GM21717 (cell line): ENCODE measurements around the gene FOXI2.

Source experiments
- ATAC-seq: cut with Tn5 transposase; IDR thresholded peaks from one replicate; pipeline ENCODE4 v1.9.1; 2021; ENCODE audit warnings: mild to moderate bottlenecking, moderate library complexity; ENCODE audit not compliant: unreplicated experiment

FOXI2 gene

DNA sequence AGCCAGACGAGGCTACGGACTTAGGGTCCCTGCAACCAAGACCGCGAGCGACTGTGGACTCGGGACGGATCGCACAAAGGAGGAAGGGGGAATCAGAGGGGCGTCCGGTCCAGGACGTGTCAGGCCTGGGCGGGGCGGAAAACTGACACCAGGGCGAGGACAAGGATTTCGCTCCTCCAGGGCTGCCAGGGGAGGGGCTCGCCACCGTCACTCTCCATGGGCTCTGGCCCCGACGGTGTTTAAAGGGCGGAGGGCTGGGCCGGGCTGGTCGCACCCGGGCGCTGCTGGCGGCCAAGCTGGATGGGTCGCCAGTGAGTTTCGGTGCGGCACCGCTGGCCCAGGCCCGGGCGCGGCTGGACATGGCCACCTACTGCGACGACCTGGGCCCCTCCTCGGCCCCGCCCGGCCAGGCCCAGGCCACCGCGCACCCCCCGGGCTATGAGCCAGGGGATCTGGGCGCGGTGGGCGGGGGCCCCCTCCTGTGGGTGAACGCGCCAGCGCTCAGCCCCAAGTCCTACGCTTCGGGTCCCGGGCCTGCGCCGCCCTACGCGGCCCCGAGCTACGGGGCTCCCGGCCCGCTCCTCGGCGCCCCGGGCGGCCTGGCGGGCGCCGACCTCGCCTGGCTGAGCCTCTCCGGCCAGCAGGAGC is at the start of gene FOXI2:
Gene FOXI2, plus strand, starts transcription at position 271 of the 648 bp plus-strand sequence. Its CDS starts 89 bp downstream, at position 360.
- ATAC-seq, result no peak

DNA sequence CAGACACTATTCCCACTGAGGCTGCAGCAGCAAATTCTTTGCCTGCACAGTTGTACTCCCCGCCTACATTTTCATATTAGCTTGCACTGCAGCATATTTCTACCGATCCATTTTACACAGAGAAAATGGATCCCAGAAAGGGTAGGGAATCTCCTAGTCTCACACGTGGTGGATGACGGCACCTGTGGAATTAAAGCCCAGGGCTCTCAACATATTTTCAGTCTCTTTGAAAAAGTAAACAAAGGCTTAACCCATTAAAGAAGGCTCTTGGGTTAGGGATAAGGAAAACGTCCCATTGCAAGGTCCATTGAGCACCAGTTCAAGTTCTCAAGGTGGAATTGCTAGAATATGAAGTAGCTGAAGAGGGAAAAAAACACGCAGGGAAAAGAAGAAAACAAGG is 49.4 kb upstream of the FOXI2 start:
- ATAC-seq, result no peak

DNA sequence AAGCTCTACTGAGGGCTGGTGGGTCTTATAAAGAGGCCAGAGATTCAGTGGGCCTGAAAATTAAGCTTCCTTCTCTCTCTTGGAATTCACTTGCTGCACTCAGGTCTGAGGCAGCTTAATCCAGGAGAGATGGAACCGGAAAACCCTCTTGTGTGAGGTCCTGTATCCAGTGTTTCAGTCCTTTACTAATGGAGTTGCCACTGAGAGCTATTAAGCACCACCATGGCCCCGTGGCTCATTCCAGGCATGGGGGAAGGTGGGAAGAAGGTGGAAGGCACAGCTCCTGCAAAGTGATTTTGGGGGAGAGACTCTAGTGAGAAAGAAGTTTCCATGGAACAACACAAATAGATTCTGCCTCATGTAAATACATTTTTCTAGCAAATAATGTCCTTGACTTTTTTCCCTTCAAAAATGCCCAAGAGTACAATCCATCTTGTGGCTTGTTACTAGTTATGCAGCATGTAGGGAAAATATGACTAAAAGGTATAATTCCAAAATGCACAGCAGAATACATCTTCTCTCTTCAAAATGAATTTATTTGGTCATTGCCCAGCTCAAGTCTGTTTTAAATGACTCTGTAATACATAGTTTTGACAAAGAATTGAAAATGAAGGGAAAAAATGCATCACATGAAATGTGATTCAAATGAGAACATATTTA is 46.7 kb upstream of the FOXI2 start:
- no peak for ATAC-seq

DNA sequence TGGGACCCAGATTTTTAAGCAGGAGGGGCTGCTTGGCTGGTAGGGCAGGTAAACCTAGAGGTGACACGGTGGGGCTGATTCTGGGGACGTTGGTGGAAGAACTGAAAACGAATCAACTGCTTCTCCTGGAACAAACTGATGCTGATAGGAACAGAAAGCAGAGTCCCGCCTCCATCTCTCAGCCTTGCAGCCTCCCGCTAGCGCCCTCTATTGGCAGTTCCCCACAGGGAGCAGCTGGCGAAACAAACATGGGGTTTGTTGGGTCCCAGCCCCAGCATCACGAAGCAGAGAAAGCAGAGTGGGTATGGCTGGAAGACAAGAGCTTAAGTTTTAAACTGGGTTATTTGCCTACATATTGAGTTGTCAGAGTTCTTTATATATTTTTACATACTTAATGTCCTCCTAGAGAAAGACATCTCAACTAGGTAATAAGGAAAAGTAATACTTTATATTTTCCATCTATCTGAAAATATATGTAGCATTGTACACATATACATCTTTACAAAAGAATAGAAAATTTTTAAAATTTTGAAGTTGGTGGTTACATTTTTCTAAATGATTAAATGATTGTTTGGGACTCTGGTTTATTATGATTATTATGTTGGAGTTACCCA is 42.3 kb upstream of the FOXI2 start:
- ATAC-seq, result peak; percentile 74

DNA sequence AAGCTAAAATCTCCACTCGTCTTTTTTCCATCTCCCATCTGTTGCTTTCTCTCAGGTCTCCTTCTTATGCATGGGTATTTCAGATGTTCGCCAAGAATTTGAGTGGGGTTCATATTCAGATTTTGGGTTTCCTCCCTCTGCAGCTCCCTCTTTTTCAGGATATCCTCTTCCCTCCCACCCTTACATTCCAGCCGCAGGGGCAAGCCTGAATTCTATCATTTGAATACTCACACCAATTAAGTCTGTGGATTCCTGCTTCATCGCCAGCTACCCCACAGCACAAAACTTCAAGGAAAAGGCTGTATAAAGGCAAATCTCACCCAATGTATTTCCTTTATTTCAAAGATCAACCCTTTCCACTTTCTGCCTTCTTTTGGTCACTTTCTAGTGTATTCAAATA is 41.6 kb upstream of the FOXI2 start:
- no peak for ATAC-seq

DNA sequence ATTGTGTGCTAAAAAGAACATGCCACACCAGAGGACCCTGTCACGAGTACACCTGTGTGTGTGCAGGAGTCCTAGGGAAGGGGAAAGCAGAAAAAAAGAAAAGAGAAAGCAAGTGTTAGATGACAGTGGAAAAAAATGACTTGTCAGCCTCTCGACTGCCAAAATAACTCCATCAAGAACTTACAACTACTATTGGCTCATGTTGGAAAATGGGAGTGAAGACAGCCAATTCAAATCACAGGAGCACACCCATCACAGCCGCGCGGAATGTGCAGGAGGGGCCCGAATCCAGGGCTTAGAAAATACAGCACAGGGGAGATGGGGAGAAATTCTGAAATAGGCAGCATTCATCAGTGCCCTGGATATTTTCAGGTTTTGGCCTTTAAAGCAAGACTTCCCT is 38.1 kb upstream of the FOXI2 start:
- no peak for ATAC-seq

DNA sequence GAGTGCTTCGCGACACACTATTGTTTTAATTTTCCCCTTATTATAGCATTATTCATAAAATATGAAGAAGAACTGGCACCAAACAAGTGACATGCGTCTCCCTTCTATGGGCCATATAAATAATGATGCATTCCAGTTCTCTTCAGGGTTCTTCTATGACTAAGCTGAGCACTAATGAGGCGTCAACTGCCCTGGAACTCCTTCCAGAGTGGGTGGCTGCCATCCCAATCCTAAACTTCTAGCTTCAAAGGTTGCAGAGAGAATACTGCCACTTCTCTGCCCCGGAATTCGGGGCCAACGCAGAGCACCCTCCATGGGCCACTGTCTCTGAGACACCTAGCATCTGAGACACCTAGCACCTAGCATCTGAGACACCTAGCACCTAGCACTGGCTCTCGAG is 37.7 kb upstream of the FOXI2 start:
- no peak for ATAC-seq

DNA sequence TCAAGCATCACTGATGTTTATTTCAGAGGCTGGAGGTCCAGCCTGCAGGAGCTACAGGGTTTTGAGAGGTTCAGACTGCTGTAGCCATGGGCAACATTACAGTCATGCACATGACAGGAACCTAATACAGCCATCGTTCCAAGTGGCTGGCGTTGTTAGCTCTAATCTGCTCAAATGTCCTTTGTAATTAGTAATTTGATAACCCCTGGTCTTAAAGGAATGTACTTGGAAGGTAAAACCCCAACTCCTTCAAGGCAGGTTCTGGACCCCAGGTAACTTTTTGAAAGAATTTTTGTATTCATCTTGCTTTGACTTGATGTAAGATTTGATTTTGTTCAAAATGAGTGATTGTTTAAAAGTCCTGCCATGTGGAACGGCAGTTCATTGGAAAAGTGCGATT is 34.7 kb upstream of the FOXI2 start:
- ATAC-seq, result no peak

DNA sequence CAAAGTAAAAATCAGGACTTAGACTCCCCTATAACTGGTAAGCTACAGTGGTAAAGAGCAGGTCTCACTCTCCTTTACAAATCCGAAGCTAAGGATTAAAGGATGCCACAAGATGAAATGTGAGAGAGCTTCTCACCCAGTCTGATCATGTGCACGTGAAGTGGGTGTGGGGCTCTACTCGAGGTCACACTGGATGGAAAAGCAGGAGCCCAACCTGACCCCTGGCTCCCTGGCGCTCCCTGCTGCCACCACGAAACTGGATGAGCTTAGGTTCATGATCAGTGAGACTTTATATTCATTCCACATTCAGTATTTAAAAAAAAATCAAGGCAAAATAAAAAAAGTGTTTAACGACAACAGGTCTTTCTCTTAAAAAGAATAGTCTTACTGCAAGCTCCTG is 21.7 kb upstream of the FOXI2 start:
- no peak for ATAC-seq

DNA sequence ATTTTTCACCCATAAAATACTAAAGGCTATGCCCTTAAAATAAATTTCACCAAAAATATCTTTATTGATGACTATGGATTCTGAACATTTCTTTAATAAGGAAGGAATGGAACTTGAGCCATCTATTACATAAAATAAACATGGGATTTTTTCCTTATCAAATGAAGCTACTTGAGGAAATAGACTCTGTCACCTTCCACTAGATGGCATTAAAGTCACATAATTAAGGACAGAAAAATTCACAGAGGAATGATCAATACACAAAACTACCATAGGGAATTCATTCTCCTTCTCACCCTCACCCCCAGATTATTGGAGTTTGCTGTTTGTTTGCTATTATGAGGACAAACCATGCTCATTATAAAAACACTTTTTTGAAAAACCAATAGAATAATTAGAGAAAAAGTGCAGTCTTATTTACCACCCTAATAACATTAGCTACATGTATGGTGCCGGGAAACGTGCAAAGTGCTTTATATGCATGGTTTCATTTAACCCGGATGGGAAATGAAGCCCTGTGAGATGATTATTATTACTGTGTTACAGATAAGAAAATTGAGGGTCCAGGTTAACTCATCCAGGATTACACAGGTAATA is 21.1 kb upstream of the FOXI2 start:
- ATAC-seq, result no peak

DNA sequence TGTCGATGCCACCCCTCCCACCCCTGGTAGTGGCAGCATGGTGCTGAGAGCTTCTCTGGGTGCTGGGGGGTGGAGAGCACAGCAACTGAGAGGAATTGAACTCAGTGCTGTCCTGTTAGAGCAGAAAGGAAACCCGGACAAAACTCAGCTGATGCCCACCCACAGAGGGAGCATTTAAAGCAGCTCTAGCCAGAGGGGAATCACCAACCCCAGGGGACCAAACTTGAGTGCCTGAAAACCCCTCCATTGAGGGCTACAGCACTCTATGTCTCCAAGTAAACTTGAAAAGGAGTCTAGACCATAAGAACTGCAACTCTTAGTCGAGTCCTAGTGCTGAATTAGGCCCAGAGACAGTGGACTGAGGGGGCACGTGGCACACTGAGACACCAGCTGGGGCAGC is 16.8 kb upstream of the FOXI2 start:
- ATAC-seq, result no peak

DNA sequence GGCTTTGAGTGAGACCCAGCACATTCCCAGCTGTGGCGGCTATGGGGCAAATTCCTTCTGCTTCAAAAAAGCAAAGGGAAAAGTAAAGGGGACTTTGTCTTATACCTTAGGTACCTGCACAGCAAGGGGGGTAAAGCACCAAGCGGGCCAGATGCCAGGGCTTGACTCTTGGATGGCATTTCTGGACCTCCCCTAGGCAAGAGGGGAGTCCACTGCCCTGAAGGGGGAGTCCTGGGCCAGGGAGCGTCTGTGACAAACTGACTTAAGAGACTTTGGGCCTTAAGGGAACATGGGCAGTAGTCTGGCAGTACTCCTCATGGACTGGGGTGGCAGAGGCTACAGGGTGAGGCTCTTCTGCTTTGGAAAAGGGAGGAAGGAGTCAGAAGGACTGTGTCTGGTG is 16.1 kb upstream of the FOXI2 start:
- ATAC-seq, result no peak

DNA sequence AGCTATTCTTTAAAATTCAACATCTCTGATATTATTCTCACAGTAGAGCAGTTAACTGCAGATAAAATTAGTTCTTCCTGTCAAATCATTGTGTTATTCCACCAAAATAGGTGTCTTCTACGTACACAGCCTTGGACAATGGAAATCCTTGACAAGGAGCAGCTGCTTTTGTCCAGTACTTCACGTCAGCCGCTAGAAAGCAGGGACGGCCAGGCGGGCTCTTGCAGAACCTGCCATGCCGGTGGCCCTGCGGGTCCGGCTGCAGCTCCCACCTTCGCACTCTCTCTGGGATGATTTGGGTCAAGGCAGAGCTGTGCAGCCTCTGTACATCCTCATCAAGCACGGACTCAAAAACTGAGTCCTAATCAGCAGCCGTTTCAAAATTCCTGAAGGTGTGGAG is 2.2 kb upstream of the FOXI2 start:
- no peak for ATAC-seq

DNA sequence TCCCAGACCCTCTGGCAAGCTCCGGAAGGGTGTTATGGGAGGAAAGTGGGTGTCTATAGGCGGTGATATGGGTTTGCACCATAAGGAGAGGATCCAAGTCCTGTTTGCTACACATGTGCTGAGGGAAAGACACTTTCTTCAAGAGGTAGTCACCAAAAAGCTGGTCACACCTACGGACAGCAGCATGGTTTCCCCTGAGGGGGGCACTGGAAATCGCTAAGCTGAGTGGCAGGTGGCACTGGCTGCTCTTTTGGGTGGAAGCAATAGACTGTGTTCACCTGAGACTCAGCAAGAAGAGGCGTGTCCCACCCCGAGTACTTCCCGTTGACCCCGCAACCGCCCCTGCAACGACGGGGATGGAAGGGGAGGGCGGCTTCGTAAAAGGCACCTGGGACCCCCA is 1.8 kb upstream of the FOXI2 start:
- no peak for ATAC-seq

DNA sequence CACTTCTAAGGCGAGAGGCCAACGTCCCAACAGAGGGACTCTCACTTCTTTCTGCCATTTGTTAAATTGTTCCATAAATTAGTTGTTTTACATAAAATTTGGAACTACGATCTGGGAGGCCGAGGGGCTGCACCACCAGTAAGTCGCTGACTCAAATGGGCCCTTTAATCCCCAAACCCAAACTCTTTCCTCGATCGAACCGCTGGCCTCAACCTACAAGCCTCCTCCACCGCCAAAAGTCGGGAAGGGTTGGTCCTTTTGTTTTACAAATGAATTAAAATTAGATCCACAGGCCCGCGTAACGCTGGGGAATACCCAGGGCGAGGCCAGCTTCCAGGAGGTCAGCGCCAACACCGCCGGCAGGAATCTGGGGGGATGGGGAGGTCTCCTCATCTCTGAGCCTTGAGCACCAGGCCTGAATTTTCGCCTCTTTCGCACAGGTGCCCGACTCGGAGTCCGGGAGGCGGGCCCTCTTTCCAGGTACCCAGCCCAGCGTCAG is 1.2 kb upstream of the FOXI2 start:
- ATAC-seq, result no peak

DNA sequence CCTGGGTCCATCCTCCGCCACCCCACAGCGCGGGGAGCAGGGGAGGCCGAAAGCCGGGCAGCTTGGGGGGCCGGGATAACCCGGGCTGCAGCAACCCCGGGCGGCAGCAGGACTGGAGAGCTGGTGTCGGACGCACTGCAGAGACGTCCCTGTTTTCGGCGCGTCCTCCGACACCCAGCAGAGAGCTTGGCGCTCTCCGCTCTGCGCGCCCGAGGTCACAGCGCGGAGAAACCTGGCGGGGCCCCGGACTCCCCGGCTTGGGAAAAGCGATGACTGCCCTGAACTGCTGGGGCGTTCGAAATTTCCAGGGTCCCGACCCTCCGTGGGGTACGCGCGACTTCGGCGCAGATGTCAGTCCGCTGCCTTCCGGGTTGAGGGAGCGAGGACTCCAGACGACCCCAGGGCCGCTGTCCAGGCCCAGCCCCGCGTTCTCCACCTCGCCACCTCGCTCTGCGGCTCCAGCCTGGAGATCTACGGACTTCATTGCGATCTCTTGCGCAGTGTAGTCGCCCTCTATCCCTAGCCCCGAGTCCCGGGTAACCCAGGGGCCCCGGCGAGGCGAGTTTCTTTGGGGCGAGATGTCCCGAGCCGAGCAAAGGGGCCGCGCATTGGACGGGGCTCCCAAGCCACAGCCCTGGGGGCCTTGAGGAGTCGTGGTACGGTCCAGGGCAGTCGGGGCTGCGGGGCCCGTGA is 617 bp upstream of the FOXI2 start:
- no peak for ATAC-seq

DNA sequence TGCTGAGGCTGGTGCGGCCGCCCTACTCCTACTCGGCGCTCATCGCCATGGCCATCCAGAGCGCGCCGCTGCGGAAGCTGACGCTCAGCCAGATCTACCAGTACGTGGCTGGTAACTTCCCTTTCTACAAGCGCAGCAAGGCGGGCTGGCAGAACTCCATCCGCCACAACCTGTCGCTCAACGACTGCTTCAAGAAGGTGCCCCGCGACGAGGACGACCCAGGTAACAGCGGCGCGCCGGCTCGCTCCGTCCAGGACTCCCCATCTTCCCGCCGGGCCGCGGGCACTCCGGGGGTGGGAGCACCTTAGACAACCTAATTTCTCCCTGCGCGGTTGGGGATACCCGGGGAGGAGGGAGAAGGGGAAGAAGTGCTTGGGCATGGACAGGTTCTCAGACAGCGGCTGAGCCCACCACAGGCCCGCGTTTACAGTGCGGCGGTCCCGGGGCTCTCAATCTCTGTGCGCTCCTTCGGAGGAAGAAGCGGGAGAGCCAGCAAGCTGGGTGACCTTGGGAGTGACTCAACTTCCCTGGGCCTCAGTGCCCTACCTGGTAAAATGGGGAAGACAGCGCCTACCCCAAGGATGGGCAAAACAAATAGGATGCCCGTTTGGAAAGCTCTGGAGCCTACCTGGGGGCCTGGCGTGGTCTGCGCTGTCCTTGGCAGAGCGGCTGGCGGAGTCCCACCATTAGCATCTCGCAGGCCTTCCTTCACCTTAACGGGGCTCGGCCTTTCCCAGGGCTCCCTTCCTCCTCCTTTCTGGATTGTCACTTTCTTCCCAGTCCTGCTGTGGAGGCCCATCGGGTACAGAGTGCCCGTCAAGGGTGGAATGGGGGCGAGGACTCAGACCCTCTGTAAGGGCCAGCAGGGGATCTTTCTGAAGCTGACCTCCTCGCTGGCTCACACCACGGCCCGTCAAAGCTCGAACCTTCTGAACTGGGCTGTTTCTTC is 852 bp downstream of the FOXI2 start:
- no peak for ATAC-seq

DNA sequence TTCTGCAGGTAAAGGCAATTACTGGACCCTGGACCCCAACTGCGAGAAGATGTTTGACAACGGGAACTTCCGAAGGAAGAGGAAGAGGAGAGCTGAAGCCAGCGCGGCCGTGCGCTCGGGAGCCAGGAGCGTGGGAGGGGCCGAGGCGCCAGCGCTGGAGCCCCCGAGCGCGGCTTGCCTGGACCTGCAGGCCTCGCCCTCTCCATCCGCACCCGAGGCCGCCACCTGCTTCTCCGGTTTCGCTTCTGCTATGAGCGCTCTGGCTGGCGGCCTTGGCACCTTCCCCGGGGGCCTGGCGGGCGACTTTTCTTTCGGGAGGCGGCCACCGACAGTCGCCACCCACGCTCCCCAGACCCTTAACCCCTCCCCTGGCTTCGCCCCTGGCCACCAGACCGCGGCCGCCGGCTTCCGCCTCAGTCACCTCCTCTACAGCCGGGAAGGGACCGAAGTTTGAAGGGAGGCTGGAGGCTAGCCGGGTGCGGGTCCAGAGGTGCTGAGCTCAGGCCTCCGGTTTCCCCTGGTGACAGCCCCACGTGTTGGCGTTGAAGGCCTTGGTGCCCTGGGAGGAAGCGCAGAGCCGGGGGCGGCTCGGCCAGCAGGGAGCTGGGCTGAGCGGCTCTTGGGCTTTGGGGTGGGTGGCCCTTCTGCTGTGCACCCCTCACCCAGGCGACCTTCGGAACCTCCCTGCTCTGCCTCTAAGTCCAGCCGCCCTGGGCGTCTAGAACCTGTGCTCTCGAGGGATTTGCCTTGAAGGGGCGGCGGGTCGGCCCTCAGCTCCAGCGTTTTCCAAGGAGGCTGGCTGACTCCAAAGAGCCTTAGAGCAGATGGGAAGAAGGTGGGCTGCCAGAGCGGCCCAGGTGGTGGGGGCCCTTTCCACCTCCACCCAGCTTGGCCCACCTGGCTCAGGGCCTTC is 1.8 kb downstream of the FOXI2 start:
- ATAC-seq, result no peak

DNA sequence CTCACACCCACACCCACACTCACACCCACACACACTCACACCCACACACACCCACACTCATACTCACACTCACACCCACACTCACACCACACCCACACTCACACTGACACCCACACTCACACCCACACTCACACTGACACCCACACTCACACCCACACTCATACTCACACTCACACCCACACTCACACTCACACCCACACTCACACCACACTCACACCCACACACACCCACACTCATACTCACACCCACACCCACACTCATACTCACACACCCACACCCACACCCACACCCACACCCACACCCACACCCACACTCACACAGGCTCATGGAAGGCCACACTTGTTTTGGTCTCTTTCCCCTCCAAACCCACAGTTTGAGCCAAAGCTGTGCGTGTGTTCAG is 2.9 kb downstream of the FOXI2 start:
- no peak for ATAC-seq
